CD4-positive, alpha-beta T cell treated with Interferon alpha-2 for 1 hour (primary cell): ENCODE data around the gene P4HTM.
A peak's percentile ranks its signal among the peaks of the same experiment; 100 is the strongest.

Experiments used
- DNase-seq, 2 donors: peaks; one replicate each; pipeline ENCODE4 v3.0.0-alpha.2; 2020 to 2022

P4HTM gene, protein sequence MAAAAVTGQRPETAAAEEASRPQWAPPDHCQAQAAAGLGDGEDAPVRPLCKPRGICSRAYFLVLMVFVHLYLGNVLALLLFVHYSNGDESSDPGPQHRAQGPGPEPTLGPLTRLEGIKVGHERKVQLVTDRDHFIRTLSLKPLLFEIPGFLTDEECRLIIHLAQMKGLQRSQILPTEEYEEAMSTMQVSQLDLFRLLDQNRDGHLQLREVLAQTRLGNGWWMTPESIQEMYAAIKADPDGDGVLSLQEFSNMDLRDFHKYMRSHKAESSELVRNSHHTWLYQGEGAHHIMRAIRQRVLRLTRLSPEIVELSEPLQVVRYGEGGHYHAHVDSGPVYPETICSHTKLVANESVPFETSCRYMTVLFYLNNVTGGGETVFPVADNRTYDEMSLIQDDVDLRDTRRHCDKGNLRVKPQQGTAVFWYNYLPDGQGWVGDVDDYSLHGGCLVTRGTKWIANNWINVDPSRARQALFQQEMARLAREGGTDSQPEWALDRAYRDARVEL

DNA sequence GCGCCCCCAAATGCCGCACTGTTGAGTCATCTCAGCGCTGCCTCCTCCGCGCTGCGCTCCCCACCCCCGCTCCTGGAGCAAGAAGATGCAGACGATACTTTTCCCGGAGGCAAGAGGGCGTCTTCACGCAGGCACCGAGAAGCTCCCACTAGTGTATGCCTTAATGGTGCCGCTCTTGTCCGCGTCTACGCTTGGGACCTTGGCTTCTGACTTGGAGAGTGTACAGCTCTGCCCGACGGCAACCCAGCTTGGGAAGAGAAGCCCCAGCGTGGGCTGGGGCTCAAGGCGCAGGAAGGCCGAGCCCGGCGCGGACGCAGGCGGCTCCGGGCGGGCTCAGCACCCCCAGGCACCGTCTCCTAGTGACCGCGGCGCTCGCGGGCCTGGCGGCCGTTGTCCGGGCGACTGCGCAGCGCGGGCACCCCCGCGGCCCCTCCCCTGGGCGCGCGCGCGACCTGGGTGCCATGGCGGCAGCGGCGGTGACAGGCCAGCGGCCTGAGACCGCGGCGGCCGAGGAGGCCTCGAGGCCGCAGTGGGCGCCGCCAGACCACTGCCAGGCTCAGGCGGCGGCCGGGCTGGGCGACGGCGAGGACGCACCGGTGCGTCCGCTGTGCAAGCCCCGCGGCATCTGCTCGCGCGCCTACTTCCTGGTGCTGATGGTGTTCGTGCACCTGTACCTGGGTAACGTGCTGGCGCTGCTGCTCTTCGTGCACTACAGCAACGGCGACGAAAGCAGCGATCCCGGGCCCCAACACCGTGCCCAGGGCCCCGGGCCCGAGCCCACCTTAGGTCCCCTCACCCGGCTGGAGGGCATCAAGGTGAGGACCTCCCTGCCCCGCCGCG lies at the start of gene P4HTM:
Gene P4HTM (plus strand): TSS at position 446 of the 840 bp plus-strand sequence. CDS start 16 bp downstream, at position 462.
- DNase-seq = peak; percentile 59 to 71

DNA sequence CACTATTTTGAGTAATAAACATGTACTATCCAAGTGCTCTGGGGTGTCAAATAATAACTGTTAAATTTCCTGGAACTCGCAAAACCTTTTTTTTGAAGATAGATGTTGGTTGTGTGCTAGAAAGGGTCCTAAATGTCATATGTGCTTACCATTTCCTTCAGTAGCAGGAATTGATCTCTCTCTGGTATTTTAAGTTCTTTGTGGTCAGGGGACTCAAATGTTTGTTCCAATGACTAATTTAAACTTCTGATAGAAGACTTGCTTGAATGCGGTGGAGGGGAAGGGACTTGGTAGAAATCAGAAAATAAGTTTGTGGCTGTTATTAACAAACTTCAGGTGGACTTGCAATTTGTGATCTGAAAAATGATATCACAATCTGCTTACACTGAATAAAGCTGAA lies 44.6 kb upstream of the P4HTM start:
- no peak for DNase-seq

DNA sequence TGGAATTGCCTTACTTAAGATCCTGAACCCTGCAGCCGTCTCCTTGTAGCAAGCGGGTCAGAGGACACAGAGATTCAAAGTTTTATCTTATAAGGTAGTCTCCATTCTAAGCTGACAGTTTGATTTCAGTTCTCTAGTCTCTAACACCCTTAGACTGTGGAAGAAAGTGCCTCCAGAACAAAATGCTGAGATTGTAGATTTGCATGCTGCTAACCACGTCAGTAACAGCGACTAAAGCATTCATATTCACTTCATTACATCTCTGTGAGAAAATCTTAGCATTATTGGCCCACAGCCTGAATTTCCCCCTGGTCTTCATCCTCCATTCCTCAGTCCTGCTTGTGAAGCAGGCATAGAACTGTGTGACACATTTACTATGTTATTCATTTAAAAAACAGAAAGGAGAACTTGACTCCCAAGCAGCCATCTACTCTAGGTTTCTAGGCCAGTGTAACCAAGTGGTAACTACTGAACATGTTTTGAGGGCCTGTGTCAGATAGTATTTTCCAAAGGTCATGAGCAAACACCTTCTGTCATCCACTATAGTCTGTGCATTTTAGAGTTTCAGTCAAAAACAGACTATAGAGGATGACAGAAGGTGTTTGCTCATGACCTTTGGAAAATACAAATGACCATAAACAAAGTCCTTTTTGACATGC lies 44.0 kb upstream of the P4HTM start:
- DNase-seq = no peak

DNA sequence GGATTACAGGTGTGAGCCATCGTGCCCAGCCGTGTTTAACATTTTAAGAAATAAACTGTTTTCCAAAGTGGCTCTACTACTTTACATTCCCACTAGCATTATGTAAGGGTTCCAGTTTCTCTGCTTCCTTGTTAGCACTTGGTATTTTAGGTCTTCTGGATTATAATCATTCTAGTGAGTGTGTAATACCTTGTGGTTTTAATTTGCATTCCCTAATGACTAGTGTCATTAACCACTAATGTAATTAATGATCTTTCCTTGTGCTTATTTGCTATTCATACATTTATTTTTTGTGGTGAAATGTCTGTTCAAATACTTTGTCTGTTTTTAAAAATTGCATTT lies 40.7 kb upstream of the P4HTM start:
- no peak for DNase-seq

DNA sequence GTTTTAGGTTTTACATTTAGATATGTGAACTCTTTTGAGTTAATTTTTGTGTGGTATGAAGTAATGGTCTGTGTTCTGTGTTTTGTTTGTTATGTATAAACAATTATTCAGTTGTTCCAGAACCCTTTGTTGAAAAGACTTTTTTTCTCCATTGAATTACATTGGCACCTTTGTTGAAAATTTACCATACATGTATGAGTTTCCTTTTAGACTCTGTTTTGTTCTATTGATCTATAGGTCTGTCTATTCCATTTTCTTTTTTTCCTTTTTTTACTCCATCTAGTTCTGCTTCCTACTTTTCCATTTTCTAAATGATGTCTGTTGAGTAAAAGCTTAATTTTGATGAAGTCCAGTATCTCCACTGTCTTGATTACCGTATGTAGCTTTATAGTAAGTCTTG lies 40.0 kb upstream of the P4HTM start:
- no peak for DNase-seq

DNA sequence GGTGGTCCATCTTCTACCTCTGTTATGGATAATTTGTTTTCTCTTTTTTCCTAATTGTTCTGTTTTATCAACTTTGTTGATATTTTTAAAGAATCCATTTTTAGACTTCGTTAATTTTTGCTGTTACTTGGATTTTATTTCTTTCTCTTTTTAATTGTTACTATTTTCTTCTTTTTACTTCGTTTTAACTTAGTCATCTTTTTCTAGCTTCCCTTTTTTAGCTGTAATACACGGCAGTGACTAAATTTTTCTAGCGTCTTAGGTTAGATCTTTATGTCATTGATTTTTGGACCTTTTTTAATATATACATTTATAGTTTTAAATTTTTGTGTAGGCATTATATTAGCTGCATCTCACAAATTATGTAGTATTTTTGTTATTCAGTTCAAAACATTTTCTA lies 38.3 kb upstream of the P4HTM start:
- DNase-seq = no peak

DNA sequence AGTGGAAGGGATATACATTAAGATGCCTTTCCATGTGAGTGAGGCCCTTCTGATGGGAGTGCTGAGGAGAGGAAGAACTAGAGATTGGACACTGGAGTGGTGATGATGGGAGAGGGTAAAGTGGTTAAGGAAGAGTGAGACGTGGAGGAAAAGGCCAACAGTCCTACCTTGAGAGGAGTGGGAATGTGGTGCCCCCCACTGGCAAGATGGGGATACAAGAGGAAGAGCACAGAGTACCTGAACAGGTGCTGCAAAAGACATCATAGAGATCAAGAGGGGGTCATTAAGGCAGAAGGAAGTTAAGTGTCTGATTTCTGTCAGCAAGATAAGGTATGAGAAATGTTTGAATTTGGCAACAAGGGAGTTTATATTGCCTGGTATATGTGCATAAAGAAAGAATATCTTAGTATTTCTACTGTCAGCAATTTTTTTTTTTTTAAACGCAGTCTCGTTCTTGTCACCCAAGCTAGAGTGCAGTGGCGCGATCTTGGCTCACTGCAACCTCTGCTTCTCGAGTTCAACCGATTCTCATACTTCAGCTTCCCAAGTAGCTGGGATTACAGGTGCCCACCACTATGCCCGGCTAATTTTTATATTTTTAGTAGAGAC lies 37.4 kb upstream of the P4HTM start:
- DNase-seq = peak; percentile 43 to 70

DNA sequence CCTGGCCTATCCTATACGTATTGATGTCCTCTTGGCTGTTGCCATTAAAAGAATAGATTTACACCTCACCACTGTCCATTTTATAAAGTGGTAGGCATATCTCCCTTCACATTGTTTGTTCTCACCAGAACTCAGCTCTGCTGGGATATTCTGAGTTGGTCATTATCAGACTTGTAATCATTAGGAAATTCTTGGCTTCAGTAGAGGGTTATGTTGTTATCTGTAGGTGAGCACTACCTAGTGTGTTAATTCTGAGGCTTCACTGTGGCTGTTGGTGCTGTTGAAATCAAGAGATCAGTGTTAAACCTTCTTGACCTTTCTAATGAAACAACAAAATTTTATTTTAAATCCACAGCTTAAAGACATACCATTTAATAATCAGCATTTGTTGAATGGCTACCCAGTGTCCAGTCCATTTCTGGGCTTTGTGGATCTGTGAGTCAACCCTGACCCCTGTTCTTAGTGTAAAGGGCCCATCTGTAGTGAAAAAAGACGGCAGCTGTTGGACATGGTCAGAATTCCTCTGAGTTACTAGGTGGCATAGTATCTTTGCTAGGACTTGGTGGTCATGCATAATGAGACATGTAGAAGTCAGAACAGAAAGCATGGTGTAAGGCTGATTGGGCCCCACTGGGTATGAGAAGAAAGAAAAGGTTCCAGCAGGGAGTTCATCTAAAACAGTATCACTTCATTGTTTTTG lies 32.9 kb upstream of the P4HTM start:
- no peak for DNase-seq

DNA sequence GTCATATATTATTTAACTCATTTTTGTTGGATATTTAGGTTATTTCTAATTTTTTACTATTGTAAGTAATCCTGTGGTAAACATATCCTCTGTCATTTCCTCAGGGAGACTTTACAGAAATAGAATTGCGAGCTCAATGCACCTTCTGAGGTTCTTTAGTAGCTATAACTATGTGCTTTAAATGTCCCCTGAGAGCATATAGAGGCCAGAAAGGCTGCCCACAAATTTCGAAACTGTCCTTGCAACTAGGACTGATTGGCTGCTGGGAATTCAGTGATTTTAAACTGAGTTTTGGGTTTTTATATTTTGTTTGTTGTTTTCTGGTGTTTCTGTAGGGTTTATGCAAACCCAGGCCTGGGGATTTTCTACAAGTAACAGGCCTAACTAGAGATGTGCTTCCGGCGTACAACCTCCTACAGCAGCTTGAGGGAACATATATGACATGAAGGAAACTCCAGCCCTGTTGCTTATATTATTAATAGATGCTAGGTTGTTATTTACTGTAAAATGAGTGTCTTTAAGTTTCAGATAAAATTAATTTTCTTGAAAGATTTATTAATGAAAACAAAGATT lies 29.1 kb upstream of the P4HTM start:
- no peak for DNase-seq

DNA sequence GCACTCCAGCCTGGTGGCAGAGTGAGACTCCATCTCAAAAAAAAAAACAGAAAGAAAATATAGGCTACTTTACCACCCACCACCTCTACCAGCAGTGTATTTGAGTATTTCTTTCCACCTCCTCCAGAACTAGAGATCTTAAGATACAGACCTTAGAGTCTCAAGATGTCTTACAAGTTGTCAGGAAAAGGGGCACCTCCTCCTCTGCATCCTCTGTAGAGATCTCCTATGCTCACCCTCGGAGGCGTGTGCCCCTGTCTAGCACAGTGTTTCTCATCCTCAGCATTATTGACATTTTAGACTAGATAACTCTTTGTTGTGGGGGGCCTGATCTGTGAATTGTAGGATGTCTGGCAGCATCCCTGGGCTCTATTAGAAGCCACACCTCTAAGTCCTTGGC lies 27.7 kb upstream of the P4HTM start:
- no peak for DNase-seq

DNA sequence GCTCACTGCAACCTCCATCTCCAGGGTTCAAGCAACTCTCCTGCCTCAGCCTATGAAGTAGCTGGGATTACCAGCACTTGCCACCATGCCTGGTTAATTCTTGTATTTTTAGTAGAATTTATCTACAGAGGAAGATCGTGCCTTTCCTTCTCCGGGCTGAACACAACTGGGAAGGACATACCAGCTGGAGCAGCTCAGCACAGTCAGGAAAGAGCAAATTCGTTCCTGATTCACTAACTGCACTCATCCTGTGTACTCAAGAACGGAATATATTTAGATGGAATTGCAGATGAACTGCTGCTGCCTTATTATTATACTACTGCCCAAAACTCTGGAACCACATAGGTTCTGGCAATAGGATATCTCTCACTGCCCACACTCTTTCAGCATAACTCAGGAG lies 27.1 kb upstream of the P4HTM start:
- DNase-seq = no peak

DNA sequence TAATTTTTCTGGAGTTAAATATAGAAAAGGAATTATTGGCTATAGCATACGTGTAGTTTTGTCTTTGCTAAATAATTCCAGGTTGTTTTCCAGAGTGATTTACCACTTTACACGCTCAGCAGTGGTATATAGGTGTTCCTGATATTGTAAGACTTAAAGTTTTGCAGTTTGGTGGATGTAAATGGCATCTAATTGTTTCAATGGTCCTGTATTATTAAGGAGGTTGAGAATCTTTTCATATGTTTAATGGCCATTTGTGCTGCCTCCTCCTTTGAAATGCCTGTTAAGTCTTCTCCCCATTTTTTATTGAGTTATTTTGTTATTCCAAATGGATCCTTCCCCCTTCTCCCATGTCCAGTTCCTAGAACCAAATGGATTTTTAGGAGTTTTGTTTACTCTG lies 26.4 kb upstream of the P4HTM start:
- no peak for DNase-seq

DNA sequence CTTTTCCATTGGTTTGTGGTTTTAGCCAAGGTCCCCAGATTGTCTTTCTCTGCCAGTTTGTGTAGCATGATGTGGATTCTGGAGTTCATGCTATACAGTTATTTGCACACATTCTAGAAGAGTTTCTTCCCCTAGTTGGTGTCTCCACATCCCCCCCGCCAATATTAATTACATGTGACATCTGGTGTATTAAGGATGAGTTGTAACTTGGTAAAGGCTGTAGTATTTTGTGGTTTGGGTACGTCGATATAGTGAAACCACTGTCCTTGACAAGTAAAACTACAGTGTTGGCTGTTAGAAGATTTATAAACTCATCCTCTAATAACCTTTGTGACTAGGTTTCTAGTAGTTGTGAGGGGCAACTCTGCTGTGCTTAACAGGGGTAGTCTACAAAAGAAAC lies 23.7 kb upstream of the P4HTM start:
- no peak for DNase-seq

DNA sequence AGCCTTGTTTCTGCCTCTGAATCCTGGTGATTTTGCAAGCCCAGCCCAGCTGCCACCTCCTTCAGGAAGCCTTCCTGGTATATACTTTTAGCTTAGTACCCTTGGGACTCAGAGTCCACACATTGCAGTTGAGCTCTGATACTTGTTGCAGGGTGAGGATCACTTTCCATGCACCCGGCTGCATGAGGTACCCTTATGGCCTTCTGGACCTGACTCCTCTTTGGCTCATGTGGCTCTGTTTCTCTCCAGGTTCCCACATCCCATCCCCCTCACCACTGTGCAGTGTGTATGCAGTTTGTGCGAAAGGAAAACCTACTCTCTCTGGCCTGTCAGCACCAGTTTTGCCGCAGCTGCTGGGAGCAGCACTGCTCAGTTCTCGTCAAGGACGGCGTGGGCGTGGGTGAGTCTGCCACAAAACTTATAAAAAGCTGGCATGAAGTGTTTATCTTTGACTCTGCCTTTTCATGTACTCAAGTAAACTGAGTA lies 23.1 kb upstream of the P4HTM start:
- peak in 1 of 2 donors; percentile 8 for DNase-seq

DNA sequence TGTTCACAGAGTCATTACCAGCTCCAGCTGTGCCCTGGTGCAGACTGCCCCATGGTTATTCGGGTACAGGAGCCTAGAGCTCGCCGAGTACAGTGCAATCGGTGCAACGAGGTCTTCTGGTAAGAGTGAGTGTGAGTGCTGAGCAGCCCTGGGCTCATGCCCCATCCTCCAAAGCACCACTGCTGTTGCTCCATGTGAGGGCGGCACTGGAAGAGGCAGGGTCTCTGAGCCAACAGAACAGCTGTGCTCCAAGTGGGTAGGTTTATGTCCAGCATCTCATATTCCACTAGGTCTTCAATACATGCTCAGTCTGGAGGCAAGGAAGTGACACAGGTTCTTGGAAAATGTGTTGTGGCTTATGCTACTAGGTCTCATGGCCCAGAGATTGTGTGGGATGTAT lies 19.5 kb upstream of the P4HTM start:
- DNase-seq = no peak

DNA sequence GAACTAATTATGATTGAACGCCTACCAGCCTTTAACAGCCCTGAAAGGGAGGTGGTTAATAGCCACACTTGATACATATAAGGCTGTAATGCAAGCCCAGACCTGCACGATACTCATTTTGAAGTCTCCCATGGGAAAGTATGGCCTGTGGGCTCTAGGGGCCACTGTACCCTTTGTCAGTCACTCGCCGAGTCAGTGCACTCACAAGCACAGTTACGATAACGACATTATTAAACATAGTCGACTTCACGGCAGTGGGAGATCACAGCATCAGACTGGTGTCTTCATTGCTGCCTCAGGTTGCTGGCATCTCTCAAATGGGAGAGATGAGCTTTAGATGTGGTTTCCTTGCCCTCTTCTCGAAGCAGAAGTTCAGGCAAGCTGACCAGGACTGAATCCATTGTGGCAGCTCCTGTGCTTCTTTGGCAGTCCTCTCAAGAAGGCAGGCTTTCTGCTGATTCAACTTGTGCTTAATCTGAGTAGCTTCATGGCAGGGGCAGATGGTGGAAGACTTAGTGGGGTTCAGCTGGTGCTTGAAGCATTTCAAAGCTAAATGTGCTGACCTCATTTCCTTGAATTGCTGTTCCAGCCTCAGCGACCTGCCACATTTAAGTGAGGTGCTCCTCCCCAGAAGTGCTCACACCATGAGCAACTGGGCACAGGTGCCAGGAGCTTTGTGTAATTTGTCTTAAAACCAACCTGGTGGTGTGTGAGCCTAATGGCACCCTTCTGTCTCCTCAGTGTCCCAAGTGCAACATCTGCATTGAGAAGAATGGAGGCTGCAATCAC lies 15.8 kb upstream of the P4HTM start:
- no peak for DNase-seq

DNA sequence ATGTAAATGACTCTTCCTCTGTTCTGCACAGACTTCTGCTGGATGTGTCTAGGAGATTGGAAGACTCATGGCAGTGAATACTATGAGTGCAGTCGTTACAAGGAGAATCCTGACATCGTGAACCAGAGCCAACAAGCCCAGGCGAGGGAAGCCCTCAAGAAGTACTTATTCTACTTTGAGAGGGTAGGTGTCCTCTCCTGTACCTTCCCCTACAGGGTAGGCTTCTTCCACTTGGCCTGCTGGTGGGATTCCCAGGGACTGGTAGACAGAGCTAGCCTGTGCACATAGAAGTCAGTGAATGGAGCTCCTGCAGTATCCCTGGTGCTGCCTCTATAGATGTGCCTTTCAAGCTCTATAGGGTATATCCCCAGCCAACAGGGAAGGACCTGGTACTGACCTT lies 10.6 kb upstream of the P4HTM start:
- DNase-seq = no peak

DNA sequence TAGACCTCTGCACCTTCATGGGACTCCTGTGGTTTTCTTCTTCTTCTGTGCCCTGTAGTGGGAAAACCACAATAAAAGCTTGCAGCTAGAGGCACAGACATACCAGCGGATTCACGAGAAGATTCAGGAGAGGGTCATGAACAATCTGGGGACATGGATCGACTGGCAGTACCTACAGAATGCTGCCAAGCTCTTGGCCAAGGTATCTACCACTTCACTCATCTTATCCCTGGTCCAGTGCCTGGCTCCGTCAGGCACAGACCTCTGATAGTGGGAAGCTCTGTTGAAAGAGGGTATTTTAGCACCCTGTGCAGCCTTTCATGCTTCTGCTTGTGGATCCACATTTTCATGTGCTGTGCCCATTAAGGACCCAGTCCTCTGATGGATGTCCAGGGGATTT lies 9.7 kb upstream of the P4HTM start:
- DNase-seq = no peak

DNA sequence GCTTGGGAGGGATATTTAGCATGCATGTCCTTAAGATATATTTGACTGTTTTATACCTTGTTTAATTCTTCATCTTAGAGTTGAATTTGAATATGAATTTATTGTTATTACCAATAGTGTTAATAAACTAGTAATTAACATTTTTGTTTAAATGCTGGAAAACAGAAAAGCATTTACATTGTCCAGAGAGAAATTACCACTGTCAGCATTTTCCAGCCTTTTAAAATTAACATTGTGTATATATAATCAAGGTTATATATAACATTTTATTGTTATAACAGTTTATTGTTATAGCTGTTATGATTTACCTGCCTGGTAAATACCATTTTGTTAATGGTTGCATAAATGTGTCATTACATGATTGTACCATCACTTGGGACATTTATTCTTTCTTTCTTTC lies 8.0 kb upstream of the P4HTM start:
- DNase-seq = no peak

DNA sequence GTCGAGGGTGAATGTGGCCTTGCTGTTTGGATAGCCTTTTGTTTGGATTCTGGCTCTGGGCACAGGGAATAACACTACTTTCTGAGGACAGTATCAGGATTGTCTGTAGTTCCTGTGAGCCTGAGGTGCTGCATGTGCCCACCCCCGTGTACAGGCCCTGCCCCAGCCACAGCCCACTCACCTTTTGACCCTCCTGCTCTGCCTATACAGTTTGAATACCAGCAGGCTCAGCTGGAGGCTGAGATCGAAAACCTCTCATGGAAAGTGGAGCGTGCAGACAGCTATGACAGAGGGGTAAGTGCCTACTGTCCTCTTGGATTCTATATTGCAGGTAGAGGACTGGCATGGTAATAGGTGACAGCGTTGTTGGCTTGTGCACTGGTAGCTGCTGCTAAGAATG lies 7.4 kb upstream of the P4HTM start:
- DNase-seq = no peak

DNA sequence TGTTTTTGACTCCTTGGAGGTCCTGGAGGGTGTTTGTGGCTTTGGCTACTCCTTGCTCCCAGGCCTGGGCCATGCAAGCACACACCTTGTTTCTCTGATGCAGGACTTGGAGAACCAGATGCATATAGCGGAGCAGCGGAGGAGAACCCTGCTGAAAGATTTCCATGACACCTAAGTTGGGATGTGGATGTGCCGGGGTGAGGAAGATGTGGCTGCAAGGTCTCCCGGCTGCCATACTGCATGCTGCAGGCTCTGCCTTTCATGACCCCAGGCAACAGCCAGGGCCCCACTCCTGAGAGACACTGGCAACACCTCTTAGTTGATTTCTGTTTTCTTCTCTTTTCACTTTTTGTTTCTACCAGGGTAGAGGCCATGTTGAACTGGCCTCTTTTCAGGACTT lies 6.9 kb upstream of the P4HTM start:
- DNase-seq = no peak
